ENCODE data around the gene ALG10. TPM values are rescaled to one million over a fixed set of nuclear protein-coding genes. Genes with fewer than 3 reads are reported as not detected.

ALG10 gene
- total RNA-seq, 1 experiment from 2014 or later: 9.6 TPM

DNA sequence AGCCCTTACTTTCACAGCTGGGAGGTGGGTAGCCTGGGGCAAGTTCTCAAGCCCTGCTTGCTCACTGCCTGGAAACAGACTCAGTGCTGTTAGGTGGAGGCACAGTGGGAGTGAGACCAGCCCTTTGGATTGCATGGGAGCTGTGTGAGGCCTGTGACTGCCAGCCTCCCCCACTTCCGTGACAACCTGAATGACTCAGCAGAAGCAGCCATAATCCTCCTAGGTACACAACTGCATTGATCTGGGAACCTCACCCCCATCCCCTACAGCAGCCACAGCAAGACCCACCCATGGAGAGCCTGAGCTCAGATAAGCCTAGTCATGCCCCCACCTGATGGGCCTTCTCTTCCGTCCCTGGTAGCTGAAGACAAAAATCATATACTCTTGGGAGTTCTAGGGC is 26.4 kb downstream of the ALG10 start (continued):
- TF ChIP-seq SRF (IDR thresholded peaks at IDR 0.05; ENCODE audit: low read depth) (no peak), SP1 (IDR thresholded peaks at IDR 0.05; ENCODE audit: low read depth) (no peak), ZFX (IDR thresholded peaks at IDR 0.05) (no peak), YY1 (IDR thresholded peaks at IDR 0.05; ENCODE audit: extremely low read depth, insufficient replicate concordance, low read depth, low read length) (no peak)
- TF ChIP-seq, protein P1, sequence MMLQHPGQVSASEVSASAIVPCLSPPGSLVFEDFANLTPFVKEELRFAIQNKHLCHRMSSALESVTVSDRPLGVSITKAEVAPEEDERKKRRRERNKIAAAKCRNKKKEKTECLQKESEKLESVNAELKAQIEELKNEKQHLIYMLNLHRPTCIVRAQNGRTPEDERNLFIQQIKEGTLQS (IDR thresholded peaks at IDR 0.05): no peak

DNA sequence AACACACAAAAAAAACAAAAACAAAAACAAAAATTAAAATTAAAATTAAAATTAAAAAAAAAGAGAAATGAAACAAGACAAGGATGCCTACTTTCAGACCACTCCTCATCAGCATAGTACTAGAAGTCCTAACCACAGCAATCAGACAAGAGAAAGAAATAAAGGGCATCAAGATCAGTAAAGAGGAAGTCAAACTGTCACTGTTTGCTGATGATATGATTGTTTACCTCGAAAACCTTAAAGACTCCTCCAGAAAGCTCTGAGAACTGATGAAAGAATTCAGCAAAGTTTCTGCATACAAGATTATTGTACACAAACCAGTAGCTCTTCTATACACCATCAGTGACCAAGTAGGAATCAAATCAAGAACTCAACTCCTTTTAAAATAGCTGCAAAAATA is 29.2 kb downstream of the ALG10 start:
- H3K9ac ChIP-seq (ENCODE audit: low read length): no peak overlapping the region
- ChIA-PET RAD21 (ENCODE audit: low non-redundant PET in 1 of 2, low total read pairs in 2 of 2, uncharacterized antibody in 2 of 2, unreplicated experiment in 2 of 2) (no interaction called here), CTCF (no interaction called here), POLR2A (no interaction called here)
- no peaks in the 10 kb centered on the region for H3K27me3 ChIP-seq (ENCODE audit: insufficient read depth, low read length)
- no peaks in the 10 kb centered on the region for H3K36me3 ChIP-seq (ENCODE audit: control insufficient read depth in 1 of 2, insufficient read depth in 2 of 2, low read length in 2 of 2)
- no peak overlapping the region for H3K4me2 ChIP-seq (ENCODE audit: low read length)
- H4K20me1 ChIP-seq (ENCODE audit: insufficient read depth): no peaks in the 10 kb centered on the region
- H3K9me2 ChIP-seq (ENCODE audit: insufficient read depth): no peaks in the 10 kb centered on the region
- H3K4me1 ChIP-seq (ENCODE audit: control insufficient read depth in 1 of 2, insufficient read depth in 2 of 2, low read length in 2 of 2): no peaks in the 10 kb centered on the region
- BruUV-seq (replicated peaks): no TSS peak
- no peak overlapping the region for H2AFZ ChIP-seq (ENCODE audit: low read depth, low read length, poor library complexity, severe bottlenecking)
- H3K27ac ChIP-seq (ENCODE audit: low read depth, low read length): no peak overlapping the region
- intact Hi-C loops (cut with micrococcal nuclease): no loop called here
- H3K79me2 ChIP-seq (ENCODE audit: insufficient read depth, low read length): no peaks in the 10 kb centered on the region
- ATAC-seq (no peak), DNase-seq (ENCODE audit: low read depth, low spot score) (no peak)
- H3K9me3 ChIP-seq (ENCODE audit: control insufficient read depth in 1 of 2, insufficient read depth in 1 of 2, low read depth in 1 of 2, low read length in 2 of 2): no peaks in the 10 kb centered on the region; a peak in 1 of 4 replicates
- no peak overlapping the region for H3K4me3 ChIP-seq (replicated peaks in 1 of 2; ENCODE audit: low read depth in 1 of 2, low read length in 2 of 2)
- TF ChIP-seq SIN3A (IDR thresholded peaks at IDR 0.05; ENCODE audit: low read depth) (no peak), POLR2AphosphoS5 (IDR thresholded peaks at IDR 0.05; ENCODE audit: low read depth, low read length) (no peak), CEBPB (IDR thresholded peaks at IDR 0.05; ENCODE audit: low read depth) (no peak), ZNF274 (IDR thresholded peaks at IDR 0.05; ENCODE audit: low read depth, low read length) (no peak), ZFX (IDR thresholded peaks at IDR 0.05) (no peak), EGR1 (IDR thresholded peaks at IDR 0.05; ENCODE audit: low read depth) (no peak), POLR2A (IDR thresholded peaks at IDR 0.05; ENCODE audit: borderline replicate concordance, extremely low read depth, insufficient read depth, insufficient read length) (no peak), YY1 (IDR thresholded peaks at IDR 0.05; ENCODE audit: extremely low read depth, insufficient replicate concordance, low read depth, low read length) (no peak), FOSL1 (IDR thresholded peaks at IDR 0.05; ENCODE audit: low read depth) (no peak), RAD21 (IDR thresholded peaks at IDR 0.05; ENCODE audit: low read depth) (no peak), SP1 (IDR thresholded peaks at IDR 0.05; ENCODE audit: low read depth) (no peak), CBX3 (IDR thresholded peaks at IDR 0.05; ENCODE audit: low read depth) (no peak), TCF7L2 (IDR thresholded peaks at IDR 0.05; ENCODE audit: borderline replicate concordance, extremely low read depth, insufficient read depth, insufficient read length) (no peak)
- TF ChIP-seq, protein P2, sequence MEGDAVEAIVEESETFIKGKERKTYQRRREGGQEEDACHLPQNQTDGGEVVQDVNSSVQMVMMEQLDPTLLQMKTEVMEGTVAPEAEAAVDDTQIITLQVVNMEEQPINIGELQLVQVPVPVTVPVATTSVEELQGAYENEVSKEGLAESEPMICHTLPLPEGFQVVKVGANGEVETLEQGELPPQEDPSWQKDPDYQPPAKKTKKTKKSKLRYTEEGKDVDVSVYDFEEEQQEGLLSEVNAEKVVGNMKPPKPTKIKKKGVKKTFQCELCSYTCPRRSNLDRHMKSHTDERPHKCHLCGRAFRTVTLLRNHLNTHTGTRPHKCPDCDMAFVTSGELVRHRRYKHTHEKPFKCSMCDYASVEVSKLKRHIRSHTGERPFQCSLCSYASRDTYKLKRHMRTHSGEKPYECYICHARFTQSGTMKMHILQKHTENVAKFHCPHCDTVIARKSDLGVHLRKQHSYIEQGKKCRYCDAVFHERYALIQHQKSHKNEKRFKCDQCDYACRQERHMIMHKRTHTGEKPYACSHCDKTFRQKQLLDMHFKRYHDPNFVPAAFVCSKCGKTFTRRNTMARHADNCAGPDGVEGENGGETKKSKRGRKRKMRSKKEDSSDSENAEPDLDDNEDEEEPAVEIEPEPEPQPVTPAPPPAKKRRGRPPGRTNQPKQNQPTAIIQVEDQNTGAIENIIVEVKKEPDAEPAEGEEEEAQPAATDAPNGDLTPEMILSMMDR (IDR thresholded peaks at IDR 0.05 in 2 of 3, conservative IDR thresholded peaks at IDR 0.05 in 1 of 3; ENCODE audit: borderline replicate concordance in 1 of 3, insufficient read depth in 1 of 3, low read depth in 2 of 3, low read length in 2 of 3): no peak
- TF ChIP-seq, protein P3, sequence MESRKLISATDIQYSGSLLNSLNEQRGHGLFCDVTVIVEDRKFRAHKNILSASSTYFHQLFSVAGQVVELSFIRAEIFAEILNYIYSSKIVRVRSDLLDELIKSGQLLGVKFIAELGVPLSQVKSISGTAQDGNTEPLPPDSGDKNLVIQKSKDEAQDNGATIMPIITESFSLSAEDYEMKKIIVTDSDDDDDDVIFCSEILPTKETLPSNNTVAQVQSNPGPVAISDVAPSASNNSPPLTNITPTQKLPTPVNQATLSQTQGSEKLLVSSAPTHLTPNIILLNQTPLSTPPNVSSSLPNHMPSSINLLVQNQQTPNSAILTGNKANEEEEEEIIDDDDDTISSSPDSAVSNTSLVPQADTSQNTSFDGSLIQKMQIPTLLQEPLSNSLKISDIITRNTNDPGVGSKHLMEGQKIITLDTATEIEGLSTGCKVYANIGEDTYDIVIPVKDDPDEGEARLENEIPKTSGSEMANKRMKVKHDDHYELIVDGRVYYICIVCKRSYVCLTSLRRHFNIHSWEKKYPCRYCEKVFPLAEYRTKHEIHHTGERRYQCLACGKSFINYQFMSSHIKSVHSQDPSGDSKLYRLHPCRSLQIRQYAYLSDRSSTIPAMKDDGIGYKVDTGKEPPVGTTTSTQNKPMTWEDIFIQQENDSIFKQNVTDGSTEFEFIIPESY (IDR thresholded peaks at IDR 0.05; ENCODE audit: extremely low read depth, insufficient replicate concordance, low read length): no peak
- TF ChIP-seq, protein P1 (IDR thresholded peaks at IDR 0.05): no peak
- TF ChIP-seq, protein P4, sequence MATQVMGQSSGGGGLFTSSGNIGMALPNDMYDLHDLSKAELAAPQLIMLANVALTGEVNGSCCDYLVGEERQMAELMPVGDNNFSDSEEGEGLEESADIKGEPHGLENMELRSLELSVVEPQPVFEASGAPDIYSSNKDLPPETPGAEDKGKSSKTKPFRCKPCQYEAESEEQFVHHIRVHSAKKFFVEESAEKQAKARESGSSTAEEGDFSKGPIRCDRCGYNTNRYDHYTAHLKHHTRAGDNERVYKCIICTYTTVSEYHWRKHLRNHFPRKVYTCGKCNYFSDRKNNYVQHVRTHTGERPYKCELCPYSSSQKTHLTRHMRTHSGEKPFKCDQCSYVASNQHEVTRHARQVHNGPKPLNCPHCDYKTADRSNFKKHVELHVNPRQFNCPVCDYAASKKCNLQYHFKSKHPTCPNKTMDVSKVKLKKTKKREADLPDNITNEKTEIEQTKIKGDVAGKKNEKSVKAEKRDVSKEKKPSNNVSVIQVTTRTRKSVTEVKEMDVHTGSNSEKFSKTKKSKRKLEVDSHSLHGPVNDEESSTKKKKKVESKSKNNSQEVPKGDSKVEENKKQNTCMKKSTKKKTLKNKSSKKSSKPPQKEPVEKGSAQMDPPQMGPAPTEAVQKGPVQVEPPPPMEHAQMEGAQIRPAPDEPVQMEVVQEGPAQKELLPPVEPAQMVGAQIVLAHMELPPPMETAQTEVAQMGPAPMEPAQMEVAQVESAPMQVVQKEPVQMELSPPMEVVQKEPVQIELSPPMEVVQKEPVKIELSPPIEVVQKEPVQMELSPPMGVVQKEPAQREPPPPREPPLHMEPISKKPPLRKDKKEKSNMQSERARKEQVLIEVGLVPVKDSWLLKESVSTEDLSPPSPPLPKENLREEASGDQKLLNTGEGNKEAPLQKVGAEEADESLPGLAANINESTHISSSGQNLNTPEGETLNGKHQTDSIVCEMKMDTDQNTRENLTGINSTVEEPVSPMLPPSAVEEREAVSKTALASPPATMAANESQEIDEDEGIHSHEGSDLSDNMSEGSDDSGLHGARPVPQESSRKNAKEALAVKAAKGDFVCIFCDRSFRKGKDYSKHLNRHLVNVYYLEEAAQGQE (IDR thresholded peaks at IDR 0.05; ENCODE audit: low read depth): no peak
